K562 (cell line): Measurements from ENCODE around the gene RANBP3. TPM values are rescaled to one million over a fixed set of nuclear protein-coding genes. Genes with fewer than 3 reads are reported as not detected.

Experiments used
- ATF6 ChIP-seq: sonication (generic); formaldehyde crosslinking; IDR thresholded peaks from 2 replicates; pipeline ENCODE4 v1.4.0; 2020; ENCODE audit warnings: mild to moderate bottlenecking, missing genetic modification reagents
- CBX8 ChIP-seq: fragments of 200-600 bp; sonication (generic); IDR thresholded peaks from 2 replicates; pipeline ENCODE4 v1.6.1; 2012; ENCODE audit warnings: borderline replicate concordance, mixed run types, low read depth, mild to moderate bottlenecking, moderate library complexity, mixed read lengths, low read length, control low read depth, inconsistent platforms; ENCODE audit not compliant: poor library complexity, severe bottlenecking; ENCODE audit errors: extremely low read depth
- CREM ChIP-seq: IDR thresholded peaks from 2 replicates; pipeline ENCODE4 v1.6.1; 2014; ENCODE audit warnings: antibody characterized with exemption, low read depth
- ETV6 ChIP-seq, 3 experiments: fragments of 150-350 bp in 1 of 3; sonication (generic) in 1 of 3; formaldehyde crosslinking in 1 of 3; IDR thresholded peaks; 2 replicates each; pipeline versions ENCODE4 v1.6.1 to v1.8.0; 2014 to 2022; ENCODE audit warnings: borderline replicate concordance in 2 of 3, low read depth in 2 of 3, antibody characterized with exemption in 1 of 3, low read length in 1 of 3, mild to moderate bottlenecking in 1 of 3, missing genetic modification reagents in 1 of 3
- FOXA3 ChIP-seq, 2 experiments: fragments of 450-650 bp in 1 of 2; sonication (generic) in 1 of 2; formaldehyde crosslinking; IDR thresholded peaks in 1 of 2; conservative IDR thresholded peaks in 1 of 2; 2 replicates each; pipeline versions ENCODE4 v1.4.0 to v1.8.0; 2020 to 2022; ENCODE audit warnings: mild to moderate bottlenecking in 2 of 2, missing genetic modification reagents in 1 of 2
- HNRNPL ChIP-seq: fragments of 200-400 bp; formaldehyde crosslinking; IDR thresholded peaks from 2 replicates; pipeline ENCODE4 v1.6.1; 2017; ENCODE audit warnings: low read depth, mild to moderate bottlenecking, low read length
- PHF21A ChIP-seq: fragments of 450-650 bp; IDR thresholded peaks from 2 replicates; pipeline ENCODE4 v1.6.1; 2017; ENCODE audit warnings: low read depth, borderline replicate concordance
- PKNOX1 ChIP-seq: fragments of 450-650 bp; IDR thresholded peaks from 2 replicates; pipeline ENCODE4 v1.6.1; 2016
- POLR2AphosphoS5 ChIP-seq: IDR thresholded peaks from 2 replicates; pipeline ENCODE4 v1.6.1; 2011; ENCODE audit warnings: mild to moderate bottlenecking, low read depth, low read length, moderate library complexity; ENCODE audit not compliant: control insufficient read depth, insufficient read depth
- RBM17 ChIP-seq: fragments of 200-400 bp; formaldehyde crosslinking; IDR thresholded peaks from 2 replicates; pipeline ENCODE4 v1.6.1; 2017; ENCODE audit warnings: low read depth, mild to moderate bottlenecking, low read length, borderline replicate concordance
- RERE ChIP-seq: sonication (generic); formaldehyde crosslinking; IDR thresholded peaks from 2 replicates; pipeline ENCODE4 v1.8.0; 2023; ENCODE audit warnings: missing genetic modification reagents, mild to moderate bottlenecking, borderline replicate concordance
- YY1 ChIP-seq, 3 experiments: IDR thresholded peaks; 2 replicates each; pipeline ENCODE4 v1.6.1; 2011; ENCODE audit warnings: low read length in 2 of 3, mild to moderate bottlenecking in 2 of 3, moderate library complexity in 2 of 3, borderline replicate concordance in 1 of 3, control low read depth in 1 of 3, low read depth in 1 of 3; ENCODE audit not compliant: insufficient read depth in 3 of 3, insufficient replicate concordance in 2 of 3, control insufficient read depth in 1 of 3, insufficient read length in 1 of 3; ENCODE audit errors: extremely low read depth in 1 of 3
- ZBTB1 ChIP-seq: sonication (generic); formaldehyde crosslinking; IDR thresholded peaks from 2 replicates; pipeline ENCODE4 v1.8.1; 2023; ENCODE audit warnings: missing genetic modification reagents, low read depth, mild to moderate bottlenecking, borderline replicate concordance
- ZNF764 ChIP-seq: fragments of 250-450 bp; sonication (Bioruptor Pico); IDR thresholded peaks from 2 replicates; pipeline ENCODE4 v1.4.0; 2020; ENCODE audit warnings: low read depth, mild to moderate bottlenecking, moderate library complexity
- polyA plus RNA-seq, 8 experiments: library from polyadenylated mRNA; depleted of rRNA in 4 of 8; stranded (reverse) in 5 of 8; unstranded in 3 of 8; fragments of >200 nt; fragmentation: Nextera tagmentation in 2 of 8; fragmentation: Illumina TruSeq in 1 of 8; extraction: Ambion mirVana in 2 of 8; extraction: Trizol in 1 of 8; gene quantifications; 2 replicates each; pipeline versions ENCODE4 v1.2.1 to v1.2.3, GENCODE V29; 2011 to 2014; ENCODE audit warnings: inconsistent platforms in 1 of 8, missing spikeins in 1 of 8
- total RNA-seq, 7 experiments: library from RNA; depleted of rRNA in 6 of 7; stranded (reverse); fragments of >200 nt in 6 of 7; fragmentation: Illumina TruSeq in 2 of 7; extraction: Trizol in 2 of 7; gene quantifications; 2 replicates each; pipeline versions ENCODE4 v1.2.1 to v1.2.3, GENCODE V29; 2011 to 2021; ENCODE audit warnings: low replicate concordance in 1 of 7

Gene RANBP3
- total and polyA plus RNA-seq, 9 of the 15 experiments (the other 6 are each of a cell fraction or from before 2014, with no cell fraction given): 0.90 to 95.1 (median 63.2) TPM

GRCh38 chr19:5977785-5978605 is at the start of gene RANBP3 (continued):
- TF ChIP-seq YY1 (IDR thresholded peaks at IDR 0.05; ENCODE audit: borderline replicate concordance in 1 of 3, control insufficient read depth in 1 of 3, extremely low read depth in 1 of 3, insufficient read depth in 3 of 3, insufficient read length in 1 of 3, insufficient replicate concordance in 2 of 3, low read depth in 1 of 3, low read length in 2 of 3) (peak; percentile 80 to 97 (median 94)), FOXA3 (CRISPR knock-in tag; conservative IDR thresholded peaks at IDR 0.05 in 1 of 2, IDR thresholded peaks at IDR 0.05 in 1 of 2) (peak in 1 of 2 experiments; percentile 94; a peak in 2 of 4 replicates), ETV6 (IDR thresholded peaks at IDR 0.05; ENCODE audit: borderline replicate concordance in 1 of 2, low read depth in 2 of 2, low read length in 1 of 2) (no peak), ETV6 (CRISPR knock-in tag; IDR thresholded peaks at IDR 0.05; ENCODE audit: borderline replicate concordance) (peak; percentile 96; the same call in 1 of the 2 replicates), POLR2AphosphoS5 (peak; percentile 58), HNRNPL (no peak), ZNF764 (CRISPR knock-in tag) (no peak), RERE (CRISPR knock-in tag) (no peak), PKNOX1 (no peak), CBX8 (no peak), ZBTB1 (no peak), CREM (peak; percentile 54; the same call in 1 of the 2 replicates), ATF6 (CRISPR knock-in tag) (peak; percentile 100), PHF21A (no peak), RBM17 (no peak)
